ENCODE measurements around the gene NEO1.

NEO1 gene

GRCh38 chr15:73127302-73127936, 75.2 kb downstream of the NEO1 start:
- no peak overlapping the region for H3K23ac ChIP-seq (ENCODE audit: low read length)
- no peaks in the 10 kb centered on the region for H3K9me3 ChIP-seq (ENCODE audit: insufficient read depth, low read depth, low read length)
- H3K4me3 ChIP-seq (ENCODE audit: low read depth, low read length) = no peak overlapping the region
- no peak overlapping the region for H4K8ac ChIP-seq (ENCODE audit: low read depth, low read length)
- H4K12ac ChIP-seq (ENCODE audit: low read depth, low read length) = no peak overlapping the region
- DNase-seq = peak; percentile 10 to 65
- no peak overlapping the region for H2AFZ ChIP-seq (ENCODE audit: insufficient read depth, low read length, poor library complexity)
- no peak overlapping the region for H2BK12ac ChIP-seq (ENCODE audit: low read length)
- no peaks in the 10 kb centered on the region for H3K36me3 ChIP-seq (ENCODE audit: control insufficient read depth in 1 of 2, insufficient read depth in 2 of 2, low read length in 2 of 2)
- H3K4ac ChIP-seq (ENCODE audit: low read depth, low read length) = no peak overlapping the region
- no peak overlapping the region for H3K14ac ChIP-seq (ENCODE audit: low read length)
- H4K91ac ChIP-seq (ENCODE audit: low read depth, low read length) = no peak overlapping the region
- no CpG with 5 or more reads among the region's 2 CpGs for whole genome bisulfite sequencing (ENCODE audit: extremely low coverage, insufficient coverage, insufficient read length)
- H3K27ac ChIP-seq (ENCODE audit: low read depth, low read length) = no peak overlapping the region
- H3K4me1 ChIP-seq (ENCODE audit: control insufficient read depth in 1 of 2, insufficient read depth in 2 of 2, low read length in 2 of 2) = no peaks in the 10 kb centered on the region
- no peak overlapping the region for H3K9ac ChIP-seq (ENCODE audit: low read length)
- H3K79me2 ChIP-seq (ENCODE audit: control insufficient read depth, insufficient read depth, low read length, poor library complexity) = no peaks in the 10 kb centered on the region
- no peak overlapping the region for H3K18ac ChIP-seq (ENCODE audit: low read length)
- no peak overlapping the region for H2BK5ac ChIP-seq (ENCODE audit: low read depth, low read length, poor library complexity)
- H2BK120ac ChIP-seq (ENCODE audit: insufficient read depth, low read length, poor library complexity) = no peak overlapping the region
- no peaks in the 10 kb centered on the region for H3K27me3 ChIP-seq (ENCODE audit: insufficient read depth, low read length)
- no peaks in the 10 kb centered on the region for H3K79me1 ChIP-seq (ENCODE audit: low read length)
- no peak overlapping the region for H2AK5ac ChIP-seq (ENCODE audit: low read length)
- no peak overlapping the region for H3K4me2 ChIP-seq (ENCODE audit: low read length)

- Histone ChIP-seq H3K27me3 (ENCODE audit: insufficient read depth, low read length) (no peaks in the 10 kb centered on the region), H3K23ac (ENCODE audit: low read length) (no peak overlapping the region), H3K18ac (ENCODE audit: low read length) (no peak overlapping the region), H3K4ac (ENCODE audit: low read depth, low read length) (no peak overlapping the region), H4K8ac (ENCODE audit: low read depth, low read length) (no peak overlapping the region), H3K4me2 (ENCODE audit: low read length) (no peak overlapping the region), H3K4me1 (ENCODE audit: control insufficient read depth in 1 of 2, insufficient read depth in 2 of 2, low read length in 2 of 2) (no peaks in the 10 kb centered on the region), H4K12ac (ENCODE audit: low read depth, low read length) (no peak overlapping the region), H3K27ac (ENCODE audit: low read depth, low read length) (no peak overlapping the region), H3K4me3 (ENCODE audit: low read depth, low read length) (no peak overlapping the region), H2BK12ac (ENCODE audit: low read length) (no peak overlapping the region), H3K79me1 (ENCODE audit: low read length) (no peaks in the 10 kb centered on the region), H2AK5ac (ENCODE audit: low read length) (no peak overlapping the region), H2AFZ (ENCODE audit: insufficient read depth, low read length, poor library complexity) (no peak overlapping the region), H3K9ac (ENCODE audit: low read length) (peak overlapping the region; percentile 32), H3K9me3 (ENCODE audit: insufficient read depth, low read depth, low read length) (no peaks in the 10 kb centered on the region), H3K36me3 (ENCODE audit: control insufficient read depth in 1 of 2, insufficient read depth in 2 of 2, low read length in 2 of 2) (no peaks in the 10 kb centered on the region), H3K79me2 (ENCODE audit: control insufficient read depth, insufficient read depth, low read length, poor library complexity) (no peaks in the 10 kb centered on the region), H3K14ac (ENCODE audit: low read length) (no peak overlapping the region), H2BK120ac (ENCODE audit: insufficient read depth, low read length, poor library complexity) (no peak overlapping the region), H4K91ac (ENCODE audit: low read depth, low read length) (no peak overlapping the region), H2BK5ac (ENCODE audit: low read depth, low read length, poor library complexity) (no peak overlapping the region)
- DNase-seq = no peak
- WGBS (ENCODE audit: extremely low coverage, insufficient coverage, insufficient read length) = no CpG with 5 or more reads among the region's 1 CpG
Observed at GRCh38 chr15:73130830-73131229, 78.6 kb downstream of the NEO1 start.

- no CpG with 5 or more reads among the region's 1 CpG for WGBS (ENCODE audit: extremely low coverage, insufficient coverage, insufficient read length)
- no peak overlapping the region for H3K4me3 ChIP-seq (ENCODE audit: low read depth, low read length)
- H3K27ac ChIP-seq (ENCODE audit: low read depth, low read length) = no peak overlapping the region
Observed at GRCh38 chr15:73134196-73134595, 81.9 kb downstream of the NEO1 start.

GRCh38 chr15:73139041-73139743, 86.9 kb downstream of the NEO1 start:
- Histone ChIP-seq H2BK5ac (ENCODE audit: low read depth, low read length, poor library complexity) (no peak overlapping the region), H3K27ac (ENCODE audit: low read depth, low read length) (no peak overlapping the region), H2BK120ac (ENCODE audit: insufficient read depth, low read length, poor library complexity) (no peak overlapping the region), H2AK5ac (ENCODE audit: low read length) (no peak overlapping the region), H4K8ac (ENCODE audit: low read depth, low read length) (no peak overlapping the region), H3K4ac (ENCODE audit: low read depth, low read length) (no peak overlapping the region), H3K4me3 (ENCODE audit: low read depth, low read length) (no peak overlapping the region), H4K12ac (ENCODE audit: low read depth, low read length) (no peak overlapping the region), H3K18ac (ENCODE audit: low read length) (no peak overlapping the region), H3K79me2 (ENCODE audit: control insufficient read depth, insufficient read depth, low read length, poor library complexity) (no peaks in the 10 kb centered on the region), H3K9ac (ENCODE audit: low read length) (no peak overlapping the region), H3K23ac (ENCODE audit: low read length) (no peak overlapping the region), H3K4me2 (ENCODE audit: low read length) (no peak overlapping the region), H4K91ac (ENCODE audit: low read depth, low read length) (no peak overlapping the region), H3K9me3 (ENCODE audit: insufficient read depth, low read depth, low read length) (no peaks in the 10 kb centered on the region), H3K36me3 (ENCODE audit: control insufficient read depth in 1 of 2, insufficient read depth in 2 of 2, low read length in 2 of 2) (no peaks in the 10 kb centered on the region), H3K14ac (ENCODE audit: low read length) (no peak overlapping the region), H2BK12ac (ENCODE audit: low read length) (no peak overlapping the region), H3K27me3 (ENCODE audit: insufficient read depth, low read length) (no peaks in the 10 kb centered on the region), H3K79me1 (ENCODE audit: low read length) (no peaks in the 10 kb centered on the region), H2AFZ (ENCODE audit: insufficient read depth, low read length, poor library complexity) (no peak overlapping the region), H3K4me1 (ENCODE audit: control insufficient read depth in 1 of 2, insufficient read depth in 2 of 2, low read length in 2 of 2) (no peaks in the 10 kb centered on the region)
- WGBS (ENCODE audit: extremely low coverage, insufficient coverage, insufficient read length) = no CpG with 5 or more reads among the region's 5 CpGs
- no peak for DNase-seq

More at GRCh38 chr15:73134196-73134595, 81.9 kb downstream of the NEO1 start:
- H2BK5ac ChIP-seq (ENCODE audit: low read depth, low read length, poor library complexity) = no peak overlapping the region
- no peak overlapping the region for H3K14ac ChIP-seq (ENCODE audit: low read length)
- no peaks in the 10 kb centered on the region for H3K9me3 ChIP-seq (ENCODE audit: insufficient read depth, low read depth, low read length)
- H3K79me1 ChIP-seq (ENCODE audit: low read length) = no peaks in the 10 kb centered on the region
- H3K4me2 ChIP-seq (ENCODE audit: low read length) = no peak overlapping the region
- H4K8ac ChIP-seq (ENCODE audit: low read depth, low read length) = no peak overlapping the region
- H3K79me2 ChIP-seq (ENCODE audit: control insufficient read depth, insufficient read depth, low read length, poor library complexity) = no peaks in the 10 kb centered on the region
- H3K27me3 ChIP-seq (ENCODE audit: insufficient read depth, low read length) = no peaks in the 10 kb centered on the region
- no peak overlapping the region for H2BK120ac ChIP-seq (ENCODE audit: insufficient read depth, low read length, poor library complexity)
- no peak overlapping the region for H3K18ac ChIP-seq (ENCODE audit: low read length)
- H3K23ac ChIP-seq (ENCODE audit: low read length) = no peak overlapping the region
- no peak overlapping the region for H4K91ac ChIP-seq (ENCODE audit: low read depth, low read length)
- no peak overlapping the region for H4K12ac ChIP-seq (ENCODE audit: low read depth, low read length)
- H2BK12ac ChIP-seq (ENCODE audit: low read length) = no peak overlapping the region
- no peak overlapping the region for H2AK5ac ChIP-seq (ENCODE audit: low read length)
- no peak overlapping the region for H3K9ac ChIP-seq (ENCODE audit: low read length)
- no peak overlapping the region for H3K4ac ChIP-seq (ENCODE audit: low read depth, low read length)
- H3K36me3 ChIP-seq (ENCODE audit: control insufficient read depth in 1 of 2, insufficient read depth in 2 of 2, low read length in 2 of 2) = no peaks in the 10 kb centered on the region
- DNase-seq = no peak
- H2AFZ ChIP-seq (ENCODE audit: insufficient read depth, low read length, poor library complexity) = no peak overlapping the region
- H3K4me1 ChIP-seq (ENCODE audit: control insufficient read depth in 1 of 2, insufficient read depth in 2 of 2, low read length in 2 of 2) = no peaks in the 10 kb centered on the region
